Esophagus mucosa (tissue), 1 donor: ENCODE results near the gene ZBTB7C. TPM values are rescaled to one million over a fixed set of nuclear protein-coding genes. Genes with fewer than 3 reads are reported as not detected.

Experiments
- ATAC-seq: fragments of 200-7000 bp; cut with Tn5 transposase; one replicate; pipeline ENCODE4 v1.9.1; 2020
- total RNA-seq: library from RNA; stranded (reverse); gene quantifications from one replicate; pipeline ENCODE4 v1.2.4, GENCODE V29; 2023
- donor health status: DM: yes; HTN: yes; CAD: no.

Gene ZBTB7C
- total RNA-seq, 1 donor from 2014 or later, result 28.8 TPM

DNA sequence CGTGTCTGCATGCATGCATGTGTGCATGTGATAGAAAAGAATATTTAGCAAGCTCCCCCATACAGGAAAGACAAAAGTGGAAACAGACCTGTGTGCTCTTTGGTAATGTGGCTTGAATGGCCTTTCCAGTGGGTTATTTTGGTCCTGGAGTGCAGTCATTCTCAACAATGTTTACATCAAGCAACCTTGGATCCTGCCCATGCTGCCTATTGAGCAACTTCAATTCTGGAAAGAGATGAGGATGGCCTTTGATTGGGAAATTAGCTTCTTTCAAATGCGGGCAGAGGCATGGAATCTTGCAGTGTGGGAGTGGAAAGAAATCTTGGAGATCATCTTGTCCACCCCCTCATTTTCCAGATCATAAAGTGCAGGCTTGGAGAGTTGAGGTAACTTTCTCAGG is 391.5 kb downstream of the ZBTB7C start:
- ATAC-seq, result no peak

DNA sequence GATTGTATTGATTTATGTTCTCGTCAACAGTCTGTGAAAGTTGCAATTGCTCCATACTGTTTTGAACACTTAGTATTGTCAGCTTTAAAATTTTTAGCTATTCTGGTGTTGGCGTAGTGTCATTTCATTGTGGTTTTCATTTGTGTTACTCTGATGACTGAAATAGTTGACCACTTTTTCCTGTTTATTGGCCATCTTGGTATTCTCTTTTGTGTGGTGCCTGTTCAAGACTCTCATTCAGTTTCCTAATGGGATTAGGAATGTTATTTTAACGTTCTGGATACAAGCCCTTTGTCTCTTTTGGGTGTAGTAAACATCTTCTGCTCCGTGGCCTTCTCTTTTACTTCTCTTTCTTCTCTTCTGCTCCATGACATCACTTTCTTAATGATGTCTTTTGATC is 396.0 kb downstream of the ZBTB7C start:
- no peak for ATAC-seq

DNA sequence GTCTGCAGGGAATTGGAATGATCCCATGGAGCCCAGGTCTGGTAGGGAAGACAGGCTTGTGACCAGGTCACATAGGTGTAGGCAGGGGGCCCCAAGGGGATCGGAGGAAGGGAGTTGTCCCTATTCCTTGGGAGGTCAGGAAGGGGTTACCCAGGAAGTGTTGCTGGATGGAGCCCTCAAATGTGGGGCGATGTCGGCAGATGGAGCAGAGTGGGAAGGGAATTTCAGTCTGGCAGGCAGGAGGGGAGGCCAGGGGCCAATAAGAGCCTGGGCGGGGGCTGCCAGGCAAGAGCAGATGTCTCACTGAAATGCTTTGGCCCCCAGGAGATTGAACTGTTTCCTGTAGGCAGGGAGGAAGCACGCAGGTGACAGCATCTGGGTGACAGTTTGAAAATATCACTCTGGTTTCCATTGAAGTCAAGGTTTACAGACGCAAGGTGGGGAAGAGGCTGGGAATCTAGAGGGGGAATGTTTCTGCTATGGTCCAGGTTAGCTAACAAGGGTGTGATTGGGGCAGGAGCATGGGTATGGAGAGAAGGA is 397.2 kb downstream of the ZBTB7C start:
- ATAC-seq, result no peak

DNA sequence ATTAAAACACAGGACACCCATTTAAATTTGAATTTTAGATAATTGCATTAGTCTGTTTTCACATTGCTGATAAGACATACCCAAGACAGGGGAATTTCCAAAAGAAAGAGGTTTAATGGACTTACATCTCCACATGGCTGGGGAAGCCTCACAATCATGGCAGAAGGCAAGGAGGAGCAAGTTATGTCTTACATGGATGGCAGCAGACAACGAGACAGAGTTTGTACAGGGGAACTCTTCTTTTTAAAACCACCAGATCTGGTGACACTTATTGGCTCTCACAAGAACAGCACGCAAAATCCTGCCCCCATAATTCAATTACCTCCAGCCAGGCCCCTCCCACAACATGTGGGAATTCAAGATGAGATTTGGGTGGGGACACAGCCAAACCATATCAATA is 398.9 kb downstream of the ZBTB7C start:
- no peak for ATAC-seq

DNA sequence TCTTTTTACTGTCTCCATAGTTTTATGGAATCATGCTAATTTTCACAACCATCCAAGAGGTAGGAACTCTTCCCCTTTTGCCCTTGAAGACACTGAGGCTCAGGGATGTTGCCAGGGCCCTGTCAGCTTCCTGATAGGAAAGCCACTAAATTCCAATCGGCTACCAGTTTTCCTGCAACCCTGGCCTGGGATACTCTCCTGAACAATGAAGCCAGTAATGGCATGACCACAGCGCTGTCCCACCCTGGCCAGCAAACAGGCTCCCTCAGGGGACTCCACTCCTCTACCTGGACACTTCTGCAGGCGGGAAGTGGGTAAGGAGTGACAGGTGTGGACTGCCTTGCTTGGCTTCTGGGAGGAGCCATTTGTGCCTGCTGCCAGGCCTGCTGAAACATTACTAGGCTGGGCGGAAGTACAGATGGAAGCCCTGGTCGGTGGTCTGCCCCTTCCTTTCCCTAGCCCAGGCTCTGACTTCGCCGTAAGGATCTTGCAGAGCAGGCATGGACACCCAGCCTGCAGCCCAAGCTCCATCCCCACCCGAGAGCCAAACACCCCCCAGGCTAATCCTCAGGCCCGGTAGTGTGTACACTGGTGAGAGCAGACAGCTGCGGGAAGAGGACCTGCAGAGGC is 400.0 kb downstream of the ZBTB7C start:
- no peak for ATAC-seq

DNA sequence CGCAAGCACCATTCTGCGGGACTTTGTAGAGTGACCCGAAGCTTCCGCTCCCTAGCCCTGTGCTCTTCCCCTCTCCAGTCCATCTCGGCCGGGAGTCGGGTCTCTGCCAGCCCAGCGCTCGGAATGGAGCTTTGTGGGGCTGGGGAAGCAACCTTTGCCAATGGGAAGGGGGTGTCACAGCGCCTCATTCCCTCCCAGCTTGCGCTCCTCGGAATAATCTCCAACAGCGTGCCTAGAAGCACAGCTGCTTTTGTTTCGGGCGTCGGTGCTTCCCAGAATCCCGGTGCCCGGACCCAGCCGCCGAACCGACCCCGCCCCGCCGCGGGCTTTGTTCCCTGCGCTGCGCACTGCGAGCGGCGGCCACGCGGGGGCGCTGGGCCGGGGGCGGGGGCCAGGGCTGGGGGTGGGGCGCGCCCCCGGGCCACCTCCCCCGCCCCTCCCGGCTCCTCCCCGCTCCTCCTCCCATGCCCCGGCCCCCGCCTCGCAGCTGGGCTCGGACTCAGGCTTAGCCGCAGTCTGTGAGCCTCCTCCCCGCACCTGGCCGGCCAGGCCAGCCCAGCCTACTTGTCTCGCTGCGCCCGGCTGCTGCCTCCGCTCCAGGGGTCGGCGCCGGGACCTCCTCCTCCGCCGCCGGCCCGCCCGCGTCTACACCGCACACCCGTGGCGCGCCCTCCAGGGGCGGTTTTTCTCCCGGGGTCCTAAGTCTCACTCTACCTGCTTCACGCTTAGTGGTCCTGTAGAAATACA is 401.1 kb downstream of the ZBTB7C start:
- ATAC-seq, result peak; percentile 68

DNA sequence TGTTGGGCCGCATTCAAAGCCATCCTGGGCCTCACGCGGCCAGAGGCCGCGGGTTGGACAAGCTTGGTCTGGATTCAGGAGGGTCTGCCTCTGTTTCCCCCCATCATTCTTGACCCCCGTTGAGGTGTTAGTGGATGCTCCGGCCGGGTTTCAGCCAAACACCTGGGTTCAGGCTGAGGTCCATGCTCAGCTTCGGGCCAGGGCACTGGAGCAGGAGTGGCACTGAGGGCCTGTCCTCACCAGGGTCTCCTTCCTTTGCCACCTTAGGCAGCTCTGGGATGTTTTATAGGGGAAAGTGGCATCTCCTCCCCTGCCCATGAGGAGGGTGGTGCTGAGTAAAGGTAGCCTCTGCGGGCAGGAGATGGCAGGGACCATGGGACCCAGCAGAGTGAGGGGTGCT is 401.8 kb downstream of the ZBTB7C start:
- ATAC-seq, result no peak

DNA sequence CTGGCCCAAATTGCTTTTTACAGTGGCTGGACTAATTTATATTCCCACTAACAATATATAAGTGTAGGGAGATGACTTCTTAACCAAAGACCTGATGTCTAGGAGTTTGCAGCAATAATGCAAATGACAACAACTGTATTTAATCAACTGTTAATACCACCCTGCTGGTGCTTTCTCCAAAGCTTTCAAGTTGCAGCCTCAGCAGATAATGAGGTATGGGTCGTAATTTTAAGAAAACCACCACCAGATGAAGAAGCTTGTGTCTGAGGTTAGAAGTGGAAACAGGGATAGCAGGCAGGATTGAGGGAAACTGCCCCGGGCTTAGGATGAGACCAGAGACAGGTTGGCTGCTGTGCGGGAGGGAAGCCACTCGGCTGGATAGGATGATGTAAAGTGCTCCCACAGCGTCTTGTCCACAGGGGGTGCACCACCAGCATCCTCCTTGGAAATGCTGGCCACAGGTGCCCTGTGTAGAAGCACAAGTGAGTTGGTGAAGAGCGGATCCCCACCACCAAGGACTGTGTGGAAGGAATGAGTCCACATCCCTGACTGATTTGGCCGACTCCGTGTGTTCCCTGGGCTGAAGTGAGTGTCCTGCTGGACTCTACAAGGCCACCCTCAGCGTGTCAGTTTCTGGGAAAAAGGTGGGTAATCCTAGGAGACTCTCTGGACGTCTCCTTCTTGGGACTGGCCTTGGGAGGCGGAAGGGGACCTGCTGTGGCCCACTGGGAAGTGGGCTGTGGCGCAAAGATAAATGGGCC is 402.6 kb downstream of the ZBTB7C start:
- ATAC-seq, result no peak

DNA sequence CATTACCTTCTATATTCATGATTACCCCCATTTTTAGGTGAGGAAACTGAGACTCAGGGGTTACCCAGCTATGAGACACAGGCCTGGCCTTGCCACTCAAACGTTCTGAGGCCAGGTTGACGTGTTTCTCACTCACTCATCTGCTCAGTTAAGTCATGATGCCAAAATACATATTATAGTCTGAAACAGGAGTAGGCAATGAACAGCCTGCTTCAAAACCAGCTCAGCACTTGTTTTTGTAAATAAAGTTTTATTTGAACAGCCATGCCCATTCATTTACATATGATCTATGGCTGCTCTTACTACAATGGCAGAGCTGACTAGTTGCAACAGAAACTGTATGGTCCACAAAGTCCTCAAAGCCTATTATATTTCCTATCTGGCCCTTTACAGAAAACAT is 404.6 kb downstream of the ZBTB7C start:
- no peak for ATAC-seq

DNA sequence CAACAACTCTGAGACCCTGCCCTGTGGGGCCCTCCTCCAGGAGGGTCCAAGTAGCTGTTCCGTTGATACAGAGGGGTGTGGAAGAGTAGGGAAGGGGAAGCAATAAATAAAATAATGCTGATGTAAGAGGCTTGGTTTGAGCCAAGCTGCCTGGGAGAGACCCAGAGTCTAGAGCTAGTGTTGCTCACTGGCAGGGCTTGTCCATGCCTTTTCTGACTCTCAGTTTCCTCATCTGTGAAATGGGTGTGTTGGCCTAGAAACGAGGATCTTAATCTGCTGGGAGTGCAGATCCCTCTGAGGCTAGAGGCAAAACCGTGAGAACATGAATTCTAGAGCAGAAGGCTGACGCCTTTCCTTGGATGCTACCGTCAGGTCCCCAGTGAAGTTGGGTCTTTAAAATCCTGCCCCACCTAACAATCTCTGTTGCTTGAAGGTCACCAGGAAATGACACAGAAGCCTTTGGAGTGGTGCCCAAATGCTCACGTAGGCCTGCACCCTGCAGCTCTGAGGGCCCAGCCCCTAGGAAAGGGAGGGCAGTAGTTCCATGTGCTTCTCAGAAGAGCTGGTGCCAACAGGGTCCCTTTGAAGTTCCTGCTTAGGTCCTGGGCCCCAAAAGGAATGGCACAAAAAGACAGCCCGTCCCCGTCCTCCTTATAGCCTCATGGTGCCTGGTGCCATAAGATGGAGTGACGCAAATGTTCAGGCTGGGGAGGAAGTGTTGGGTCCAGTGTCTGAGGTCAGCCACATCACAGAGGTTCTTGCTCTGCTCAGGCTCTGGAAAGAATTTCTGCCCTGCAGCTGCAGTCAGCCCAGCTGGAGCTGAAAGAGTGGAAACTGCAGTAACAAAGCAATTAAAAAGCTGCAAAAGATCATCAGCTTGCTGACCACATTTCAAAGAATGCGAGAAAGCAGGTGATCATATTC is 405.5 kb downstream of the ZBTB7C start:
- ATAC-seq, result peak; percentile 11

DNA sequence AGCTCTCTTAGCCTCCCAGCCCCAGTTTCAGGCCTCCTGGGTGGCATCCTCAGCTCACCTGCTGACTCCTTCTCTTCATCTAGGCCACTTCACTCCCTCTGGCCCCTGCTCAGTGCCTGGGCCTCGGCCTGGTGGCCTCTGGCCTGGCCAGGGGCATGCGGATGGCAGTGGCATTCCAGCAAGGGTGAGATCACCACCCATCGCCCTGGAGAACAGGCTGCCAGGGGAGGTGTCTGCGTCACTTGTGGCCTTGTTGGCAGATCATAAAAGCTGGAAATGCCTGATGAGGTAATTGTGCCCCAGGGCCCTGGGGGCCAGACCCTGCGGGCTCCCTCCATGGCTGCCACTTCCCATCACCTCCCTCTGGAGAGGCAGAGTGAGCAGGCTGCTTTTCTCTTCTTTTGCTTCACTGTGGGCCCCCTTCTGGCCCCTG is 406.2 kb downstream of the ZBTB7C start:
- ATAC-seq, result peak; percentile 66

DNA sequence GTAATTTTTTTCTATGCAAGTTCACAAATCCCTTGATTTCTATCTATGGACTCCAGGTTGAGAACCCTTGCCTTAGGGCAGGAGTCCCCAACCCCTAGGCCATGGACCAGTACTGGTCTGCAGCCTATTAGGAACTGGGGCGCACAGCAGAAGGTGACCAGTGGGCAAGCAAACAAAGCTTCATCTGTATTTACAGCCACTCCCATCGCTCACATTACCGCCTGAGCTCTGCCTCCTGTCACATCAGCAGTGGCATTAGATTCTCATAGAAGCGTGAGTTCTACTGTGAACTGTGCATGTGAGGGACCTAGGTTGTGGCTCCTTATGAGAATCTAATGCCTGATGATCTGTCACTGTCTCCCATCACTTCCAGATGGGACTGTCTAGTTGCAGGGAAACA is 408.5 kb downstream of the ZBTB7C start:
- no peak for ATAC-seq

DNA sequence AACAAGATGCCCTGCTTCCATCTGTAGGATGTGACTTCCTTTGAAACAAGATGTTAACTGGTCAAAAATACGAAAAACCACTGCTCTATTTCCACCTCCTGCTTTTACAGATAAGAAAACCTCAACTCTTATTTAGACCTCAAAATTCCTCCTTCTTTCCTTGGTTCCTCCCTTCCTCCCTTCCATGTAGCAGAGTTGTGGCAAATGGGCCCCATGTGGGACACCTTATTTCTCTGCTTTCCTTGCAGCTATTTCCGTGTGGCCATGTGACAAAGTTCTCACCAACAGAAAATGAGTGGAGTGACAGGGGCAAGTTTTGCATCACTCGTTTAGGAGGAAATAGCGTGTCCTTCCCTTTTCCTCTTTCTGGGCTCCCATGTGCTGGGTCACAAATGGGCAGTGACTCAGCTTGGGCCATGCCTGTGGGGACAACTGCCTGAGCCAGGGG is 409.4 kb downstream of the ZBTB7C start:
- no peak for ATAC-seq

DNA sequence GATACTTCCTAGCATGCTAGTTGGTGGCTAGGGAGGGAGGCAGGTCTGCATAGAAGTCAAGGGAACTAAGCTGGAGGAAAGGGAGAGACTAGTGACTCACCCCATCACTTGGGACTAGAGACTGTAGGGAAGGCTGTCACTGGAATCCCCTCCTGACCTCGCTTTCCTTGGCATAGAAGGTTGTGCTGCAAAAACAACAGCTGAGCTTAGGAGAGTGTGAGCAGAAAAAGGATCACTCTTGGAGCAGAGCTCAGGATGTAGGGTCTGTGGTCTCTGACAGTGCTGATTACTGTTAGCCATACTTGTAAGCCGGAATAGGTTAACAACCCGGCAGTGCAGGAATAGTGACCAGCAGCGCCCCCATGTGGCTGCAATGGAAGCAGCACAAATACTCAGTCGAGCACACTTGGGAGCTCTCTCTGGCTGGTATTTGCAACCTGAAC is 411.8 kb downstream of the ZBTB7C start:
- no peak for ATAC-seq

DNA sequence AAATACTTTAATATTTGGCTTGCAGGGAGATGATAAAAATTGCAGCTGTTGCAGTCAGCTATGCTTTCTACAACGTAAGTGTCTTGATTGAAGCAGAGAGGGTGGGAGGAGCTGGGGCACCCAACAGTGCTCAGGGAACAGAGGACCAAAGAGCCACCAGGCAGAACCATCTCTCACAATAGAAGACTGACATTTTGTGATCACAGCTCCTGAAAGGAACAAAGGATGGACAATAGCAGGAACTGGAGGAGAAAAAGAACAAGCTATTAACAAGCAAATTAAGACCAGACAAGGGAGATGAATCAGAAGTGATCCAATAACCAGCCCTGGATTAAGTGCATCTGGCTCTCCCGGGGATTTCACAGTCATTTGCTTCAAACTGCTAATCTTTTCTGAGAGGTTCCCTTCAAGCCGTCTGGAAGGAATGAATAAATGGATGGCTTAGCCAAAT is 413.1 kb downstream of the ZBTB7C start:
- no peak for ATAC-seq

DNA sequence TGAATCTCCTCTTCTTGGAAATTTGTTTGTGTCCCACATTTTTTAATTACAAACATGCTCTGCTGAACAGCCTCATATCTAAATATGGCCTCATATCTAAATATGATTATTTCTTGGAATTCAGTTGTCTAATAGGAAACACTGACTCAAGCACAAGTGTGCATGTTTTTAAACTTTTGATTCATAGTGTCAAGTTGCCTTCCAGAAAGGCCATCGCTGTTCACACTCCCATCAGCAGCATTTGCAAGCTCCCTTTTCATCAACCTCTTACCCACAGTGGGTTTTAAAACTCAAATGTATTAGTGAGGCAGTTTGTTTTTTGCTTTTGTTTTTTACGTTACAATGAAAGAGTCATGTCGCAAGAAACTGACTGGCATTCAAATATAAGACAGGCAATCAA is 413.5 kb downstream of the ZBTB7C start:
- ATAC-seq, result no peak

DNA sequence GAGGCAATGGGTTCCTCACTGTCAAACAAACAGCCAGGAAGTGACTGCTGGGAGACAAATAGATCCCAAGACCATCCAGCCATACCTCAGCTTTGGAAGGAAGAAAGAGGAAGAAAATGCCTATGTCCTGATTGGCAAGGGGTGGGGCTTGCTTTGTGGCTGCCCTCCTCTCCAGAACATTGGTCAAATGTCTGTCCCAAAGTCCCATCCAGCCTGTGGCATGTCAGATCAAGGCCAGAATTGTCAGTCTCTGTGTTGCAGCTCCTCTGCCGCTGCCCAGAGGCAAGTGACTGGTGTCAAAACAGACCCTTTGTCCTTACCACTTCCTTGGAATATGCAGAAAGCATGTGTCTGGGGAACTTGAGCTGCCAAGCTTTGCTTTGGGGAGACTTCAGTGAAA is 415.8 kb downstream of the ZBTB7C start:
- no peak for ATAC-seq

DNA sequence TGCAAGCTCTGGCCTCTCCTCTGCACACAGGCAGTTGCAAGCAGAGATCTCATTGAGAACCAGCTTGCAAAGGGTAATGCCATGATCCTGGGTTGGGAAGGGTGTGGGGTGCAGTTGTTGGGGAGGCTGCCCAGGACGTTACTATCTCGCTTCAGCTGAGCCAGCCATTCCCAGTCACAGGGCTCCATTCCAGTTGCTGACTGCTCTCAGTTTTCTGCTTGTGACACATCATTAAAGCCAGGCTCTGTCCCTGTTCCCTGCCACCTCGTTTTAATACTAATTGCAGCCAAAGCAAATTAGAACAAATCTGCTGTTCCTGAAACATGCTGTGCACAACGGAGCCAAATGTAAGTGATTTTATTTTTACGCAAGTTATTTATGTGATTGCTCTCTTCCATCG is 416.2 kb downstream of the ZBTB7C start:
- no peak for ATAC-seq

DNA sequence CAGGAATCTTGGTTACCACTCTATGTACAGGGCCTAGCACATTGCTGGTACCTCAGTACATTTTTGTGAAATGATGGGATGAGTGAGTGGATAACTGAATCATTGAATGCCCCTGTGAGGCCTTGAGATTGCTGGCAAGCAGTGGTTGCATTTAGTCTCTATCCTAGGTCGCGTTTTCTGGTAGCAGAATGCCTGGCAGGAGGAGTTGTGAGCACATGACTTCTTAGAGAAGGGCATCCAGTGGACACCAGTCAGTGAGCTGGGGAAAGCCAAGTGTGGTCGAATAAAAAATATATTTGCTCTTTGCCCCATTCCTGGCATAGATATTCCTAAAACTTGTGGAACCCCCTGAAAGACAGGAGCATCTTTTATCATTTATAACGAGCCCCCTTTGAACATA is 416.9 kb downstream of the ZBTB7C start:
- ATAC-seq, result no peak

DNA sequence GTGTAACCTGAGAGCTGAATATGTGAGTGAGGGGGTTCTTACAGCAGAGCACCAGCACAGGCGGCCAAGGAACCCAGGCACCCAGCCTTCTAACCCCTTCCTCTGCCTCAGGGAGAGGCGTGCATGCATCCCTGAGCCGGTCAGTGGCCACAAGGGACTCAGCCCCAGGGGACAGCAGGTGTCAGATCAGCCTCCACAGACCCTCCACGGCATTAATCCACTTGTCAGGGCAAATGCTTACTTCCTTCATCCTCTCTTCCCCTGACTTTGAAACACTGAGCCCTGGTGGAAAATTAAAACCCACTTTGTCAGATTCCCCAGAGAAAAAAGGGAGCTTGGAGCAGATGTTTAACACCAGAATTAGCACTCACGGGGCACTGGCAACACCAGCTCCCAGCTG is 418.2 kb downstream of the ZBTB7C start:
- ATAC-seq, result no peak

DNA sequence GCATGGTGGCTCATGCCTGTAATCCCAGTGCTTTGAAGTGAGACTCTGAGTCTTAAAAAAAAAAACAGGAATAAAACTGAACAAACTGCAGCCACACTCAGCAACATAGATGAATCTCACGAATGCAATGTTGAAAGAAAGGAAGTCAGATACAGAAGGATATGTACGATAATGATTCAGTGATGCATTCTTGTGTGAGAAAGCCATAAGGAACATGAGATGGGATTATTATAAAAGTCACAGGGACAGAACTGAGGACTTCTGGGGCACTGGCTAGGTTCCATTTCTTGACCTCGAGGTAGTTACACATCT is 421.8 kb downstream of the ZBTB7C start:
- peak; percentile 85 for ATAC-seq
